Activated naive CD4-positive, alpha-beta T cell treated with anti-CD3 and anti-CD28 coated beads, Interleukin-2, amount 10 ng/mL, durations not matched to agents 7 days and 5 days (primary cell): ENCODE data around the gene AFF3.

Experiments used
- CTCF ChIA-PET: fragments of 350-600 bp; sonication (Branson Sonifier 250); formaldehyde crosslinking; loops from one replicate; lab custom pipeline; 2021; ENCODE audit warnings: antibody characterized with exemption; lab: Charles Lee
- DNase-seq: peaks from one replicate; pipeline ENCODE4 v3.0.0-alpha.2; 2020
- H3K27ac Mint-ChIP-seq: one replicate; pipeline ENCODE4 v1.8.0; 2021; ENCODE audit warnings: mild to moderate bottlenecking, moderate library complexity, mixed read lengths
- H3K27me3 Mint-ChIP-seq: one replicate; pipeline ENCODE4 v1.8.0; 2021; ENCODE audit warnings: mild to moderate bottlenecking, mixed read lengths
- H3K36me3 Mint-ChIP-seq: one replicate; pipeline ENCODE4 v1.8.0; 2021; ENCODE audit warnings: mixed read lengths
- H3K4me1 Mint-ChIP-seq: one replicate; pipeline ENCODE4 v1.8.0; 2021; ENCODE audit warnings: mixed read lengths
- H3K4me3 Mint-ChIP-seq: one replicate; pipeline ENCODE4 v1.8.0; 2021; ENCODE audit warnings: mild to moderate bottlenecking, moderate library complexity, mixed read lengths
- H3K9me3 Mint-ChIP-seq: one replicate; pipeline ENCODE4 v1.8.0; 2021; ENCODE audit warnings: mixed read lengths

AFF3 gene

DNA sequence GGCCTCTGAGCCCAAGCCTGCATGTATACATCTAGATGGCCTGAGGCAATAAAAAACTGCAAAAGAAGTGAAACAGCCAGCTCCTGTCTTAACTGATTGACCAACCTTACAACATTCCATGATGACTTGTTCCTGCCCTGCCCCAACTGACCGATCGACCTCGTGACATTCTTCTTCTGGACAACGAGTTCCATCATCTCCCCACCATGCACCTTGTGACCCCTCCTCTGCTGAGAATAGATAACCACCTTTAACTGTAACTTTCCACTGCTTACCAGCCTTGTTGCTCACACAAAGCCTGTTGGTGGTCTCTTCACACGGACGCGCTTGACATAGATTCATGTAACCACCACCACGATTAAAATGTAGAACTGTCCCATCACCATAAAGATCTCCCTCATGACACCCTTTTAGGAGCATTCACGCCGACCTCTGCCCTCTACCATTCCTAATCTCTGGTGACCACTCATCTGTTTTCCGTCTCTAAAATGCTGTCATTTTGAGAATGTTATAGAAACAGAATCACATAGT lies 532.5 kb downstream of the AFF3 start:
- Mint-ChIP-seq H3K9me3 (no peaks in the 10 kb centered on the region), H3K36me3 (no peaks in the 10 kb centered on the region), H3K27ac (no peak overlapping the region), H3K4me3 (no peak overlapping the region), H3K4me1 (no peaks in the 10 kb centered on the region), H3K27me3 (no peaks in the 10 kb centered on the region)
- no peak for DNase-seq
- CTCF ChIA-PET, result no interaction called here

DNA sequence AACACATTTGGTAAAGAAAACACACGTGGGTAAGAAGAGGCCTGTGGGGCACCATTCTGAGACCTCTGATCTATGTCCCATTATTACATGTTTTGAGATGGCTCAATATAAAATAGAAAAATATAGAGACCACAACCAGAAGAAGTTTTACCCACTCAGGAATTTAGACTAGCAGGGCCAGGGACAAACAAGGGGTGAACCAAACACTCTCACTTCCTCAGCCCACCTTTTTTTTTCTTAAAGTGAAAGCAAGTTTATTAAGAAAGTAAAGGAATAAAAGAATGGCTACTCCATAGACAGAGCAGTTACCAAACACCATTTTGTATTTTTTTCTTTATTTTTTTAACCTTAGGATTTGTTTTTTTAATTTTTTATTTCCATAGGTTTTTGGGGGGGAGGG lies 533.5 kb downstream of the AFF3 start:
- H3K27ac Mint-ChIP-seq, result no peak overlapping the region
- H3K36me3 Mint-ChIP-seq, result no peaks in the 10 kb centered on the region
- no peak for DNase-seq
- CTCF ChIA-PET, result no interaction called here
- no peaks in the 10 kb centered on the region for H3K4me1 Mint-ChIP-seq
- no peaks in the 10 kb centered on the region for H3K9me3 Mint-ChIP-seq
- H3K4me3 Mint-ChIP-seq, result no peak overlapping the region
- no peaks in the 10 kb centered on the region for H3K27me3 Mint-ChIP-seq

GRCh38 chr2:99607861-99608491 lies 534.4 kb downstream of the AFF3 start:
- no peaks in the 10 kb centered on the region for H3K4me1 Mint-ChIP-seq
- no peak overlapping the region for H3K27ac Mint-ChIP-seq
- CTCF ChIA-PET, result no interaction called here

DNA sequence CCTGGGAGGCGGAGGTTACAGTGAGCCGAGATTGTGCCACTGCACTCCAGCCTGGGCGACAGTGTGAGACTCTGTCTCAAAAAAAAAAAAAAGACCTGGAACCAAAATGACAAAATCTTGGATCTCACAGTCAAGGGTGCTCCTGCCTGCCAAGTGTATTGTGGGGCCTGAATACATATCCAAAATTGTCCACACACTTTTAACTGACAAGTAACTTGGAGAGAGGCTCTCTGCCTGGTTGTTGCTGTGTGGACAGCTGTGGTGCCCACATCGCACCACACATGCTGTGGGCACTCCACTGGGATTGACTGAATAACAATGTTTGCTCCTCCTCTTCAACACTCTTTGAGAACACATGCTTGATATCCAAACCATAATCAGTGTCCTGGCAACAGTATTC lies 534.9 kb downstream of the AFF3 start:
- CTCF ChIA-PET, result no interaction called here
- DNase-seq, result no peak
- Mint-ChIP-seq H3K4me3 (no peak overlapping the region), H3K9me3 (no peaks in the 10 kb centered on the region), H3K36me3 (no peaks in the 10 kb centered on the region), H3K4me1 (no peaks in the 10 kb centered on the region), H3K27me3 (no peaks in the 10 kb centered on the region), H3K27ac (no peak overlapping the region)

More at GRCh38 chr2:99607861-99608491, 534.4 kb downstream of the AFF3 start:
- Mint-ChIP-seq H3K9me3 (no peaks in the 10 kb centered on the region), H3K36me3 (no peaks in the 10 kb centered on the region), H3K4me3 (no peak overlapping the region), H3K27me3 (no peaks in the 10 kb centered on the region)
- no peak for DNase-seq

GRCh38 chr2:99605036-99605435 lies 537.4 kb downstream of the AFF3 start:
- Mint-ChIP-seq H3K4me3 (no peak overlapping the region), H3K36me3 (no peaks in the 10 kb centered on the region), H3K27ac (no peak overlapping the region), H3K9me3 (no peaks in the 10 kb centered on the region), H3K4me1 (no peaks in the 10 kb centered on the region), H3K27me3 (peaks cover 4% of the 10 kb centered on the region)
- CTCF ChIA-PET, result no interaction called here
- no peak for DNase-seq

DNA sequence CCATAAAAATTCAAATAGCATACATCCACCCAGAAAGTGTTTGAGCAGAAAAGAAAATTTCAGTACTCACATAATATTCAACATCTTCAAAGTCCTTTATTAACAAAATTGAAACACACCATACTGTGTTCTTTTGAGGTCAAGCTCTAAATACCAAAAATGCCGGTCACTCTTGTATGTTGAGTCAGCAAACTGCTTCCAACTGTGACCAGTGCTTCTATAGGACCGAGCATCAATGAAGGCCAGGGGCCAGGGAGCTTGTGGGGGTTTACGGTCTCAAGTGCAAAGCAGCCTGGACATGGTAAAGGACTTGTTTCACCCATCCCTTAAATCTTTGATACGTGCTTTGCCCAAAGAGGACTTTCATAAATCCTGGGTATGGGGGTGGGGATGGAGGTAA lies 539.9 kb downstream of the AFF3 start:
- Mint-ChIP-seq H3K27ac (no peak overlapping the region), H3K4me1 (no peaks in the 10 kb centered on the region), H3K27me3 (peaks cover 4% of the 10 kb centered on the region), H3K36me3 (no peaks in the 10 kb centered on the region), H3K9me3 (no peaks in the 10 kb centered on the region), H3K4me3 (no peak overlapping the region)
- DNase-seq, result no peak
- CTCF ChIA-PET, result no interaction called here

- no peak overlapping the region for H3K27ac Mint-ChIP-seq
Observed at GRCh38 chr2:99600981-99601651, 541.3 kb downstream of the AFF3 start.

GRCh38 chr2:99598441-99598840 lies 543.9 kb downstream of the AFF3 start:
- CTCF ChIA-PET, result no interaction called here
- no peaks in the 10 kb centered on the region for H3K4me1 Mint-ChIP-seq
- DNase-seq, result no peak
- H3K27ac Mint-ChIP-seq, result no peak overlapping the region
- H3K36me3 Mint-ChIP-seq, result no peaks in the 10 kb centered on the region
- no peak overlapping the region for H3K4me3 Mint-ChIP-seq
- no peaks in the 10 kb centered on the region for H3K9me3 Mint-ChIP-seq
- peaks cover 4% of the 10 kb centered on the region for H3K27me3 Mint-ChIP-seq

More at GRCh38 chr2:99600981-99601651, 541.3 kb downstream of the AFF3 start:
- Mint-ChIP-seq H3K9me3 (no peaks in the 10 kb centered on the region), H3K27me3 (peaks cover 4% of the 10 kb centered on the region), H3K36me3 (no peaks in the 10 kb centered on the region), H3K4me1 (no peaks in the 10 kb centered on the region), H3K4me3 (no peak overlapping the region)
- CTCF ChIA-PET, result no interaction called here
- no peak for DNase-seq

DNA sequence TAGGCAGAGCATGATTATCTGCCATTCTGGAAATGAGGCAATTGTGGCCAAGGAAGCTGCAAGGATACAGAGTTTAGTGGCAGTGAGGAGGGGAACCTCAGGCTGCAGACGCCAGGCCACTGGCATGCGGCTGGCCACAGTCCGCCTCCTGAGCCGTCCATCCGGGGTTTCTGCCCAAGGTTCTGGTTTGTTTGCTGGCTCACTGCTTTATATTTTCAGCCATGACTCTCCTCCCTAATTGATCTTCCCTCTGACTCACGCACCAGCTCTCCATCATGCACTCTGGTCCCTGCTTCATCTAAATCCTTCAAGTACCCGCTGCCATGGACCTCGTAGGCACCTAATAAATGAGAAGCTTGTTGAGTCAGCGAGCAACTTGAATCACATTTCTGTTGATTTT lies 544.8 kb downstream of the AFF3 start:
- H3K36me3 Mint-ChIP-seq, result no peaks in the 10 kb centered on the region
- no peak for DNase-seq
- H3K9me3 Mint-ChIP-seq, result no peaks in the 10 kb centered on the region
- H3K4me3 Mint-ChIP-seq, result no peak overlapping the region
- no peak overlapping the region for H3K27ac Mint-ChIP-seq
- CTCF ChIA-PET, result no interaction called here
- H3K4me1 Mint-ChIP-seq, result no peaks in the 10 kb centered on the region
- H3K27me3 Mint-ChIP-seq, result peaks cover 4% of the 10 kb centered on the region

- H3K36me3 Mint-ChIP-seq, result no peaks in the 10 kb centered on the region
- no peaks in the 10 kb centered on the region for H3K4me1 Mint-ChIP-seq
- H3K27me3 Mint-ChIP-seq, result no peaks in the 10 kb centered on the region
- H3K9me3 Mint-ChIP-seq, result no peaks in the 10 kb centered on the region
- no peak overlapping the region for H3K4me3 Mint-ChIP-seq
- no peak overlapping the region for H3K27ac Mint-ChIP-seq
- no peak for DNase-seq
- CTCF ChIA-PET, result no interaction called here
Observed at GRCh38 chr2:99595373-99595772, 547.0 kb downstream of the AFF3 start.

DNA sequence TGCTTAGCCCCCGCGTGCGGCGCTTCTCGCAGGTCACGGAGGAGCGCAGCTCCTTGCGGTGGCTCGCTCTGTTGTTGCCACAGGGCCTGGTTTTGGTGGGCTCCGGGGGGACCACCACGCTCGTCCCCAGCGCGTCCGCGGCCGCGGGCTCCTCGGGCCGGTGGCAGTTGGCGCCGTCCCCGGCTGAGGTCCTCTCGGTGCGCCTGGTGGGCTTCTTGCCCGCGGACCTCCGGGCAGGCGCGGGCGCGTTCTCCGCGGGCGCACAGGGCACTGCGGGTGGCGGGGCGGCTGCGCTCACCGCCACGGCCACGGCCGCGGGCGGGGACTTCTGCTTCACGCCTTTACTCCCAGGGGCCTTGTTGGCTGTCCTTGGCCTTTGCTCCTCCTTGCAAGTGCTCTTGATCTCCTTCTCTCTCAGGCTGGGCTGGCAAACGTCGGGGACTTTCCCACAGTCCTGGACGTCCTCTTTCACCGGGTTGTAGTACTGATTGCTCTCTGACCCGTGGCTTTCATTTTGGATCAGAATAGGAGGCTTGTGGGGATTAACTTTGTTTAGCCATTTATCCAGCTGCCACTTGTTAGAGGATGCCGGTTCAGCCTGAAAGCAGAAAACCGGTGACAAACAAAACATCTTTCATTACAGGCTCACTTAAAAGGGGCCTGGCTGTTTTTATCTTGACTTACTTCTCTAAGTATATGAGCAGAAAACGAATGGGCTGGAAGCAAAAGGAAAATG lies 548.5 kb downstream of the AFF3 start:
- CTCF ChIA-PET, result no interaction called here
- Mint-ChIP-seq H3K36me3 (no peaks in the 10 kb centered on the region), H3K9me3 (no peaks in the 10 kb centered on the region), H3K27ac (no peak overlapping the region), H3K4me3 (no peak overlapping the region), H3K4me1 (no peaks in the 10 kb centered on the region), H3K27me3 (no peaks in the 10 kb centered on the region)
- DNase-seq, result no peak

GRCh38 chr2:99576775-99577174 lies 565.6 kb downstream of the AFF3 start:
- H3K9me3 Mint-ChIP-seq, result no peaks in the 10 kb centered on the region
- H3K4me3 Mint-ChIP-seq, result no peak overlapping the region
- H3K4me1 Mint-ChIP-seq, result no peaks in the 10 kb centered on the region
- H3K27ac Mint-ChIP-seq, result no peak overlapping the region
- H3K27me3 Mint-ChIP-seq, result no peaks in the 10 kb centered on the region
- CTCF ChIA-PET, result no interaction called here
- no peaks in the 10 kb centered on the region for H3K36me3 Mint-ChIP-seq
- DNase-seq, result no peak

- CTCF ChIA-PET, result interaction anchor here (0.8 kb wide), 1 partner anchor 12 kb away, joined by 3 read pairs; no protein-coding TSS in a partner anchor
- H3K4me3 Mint-ChIP-seq, result no peak overlapping the region
- no peaks in the 10 kb centered on the region for H3K9me3 Mint-ChIP-seq
- no peaks in the 10 kb centered on the region for H3K36me3 Mint-ChIP-seq
- no peaks in the 10 kb centered on the region for H3K27me3 Mint-ChIP-seq
- no peak overlapping the region for H3K27ac Mint-ChIP-seq
- DNase-seq, result no peak
- no peaks in the 10 kb centered on the region for H3K4me1 Mint-ChIP-seq
Observed at GRCh38 chr2:99573634-99574251, 568.6 kb downstream of the AFF3 start.

GRCh38 chr2:99572373-99573164 lies 569.8 kb downstream of the AFF3 start:
- Mint-ChIP-seq H3K4me3 (no peak overlapping the region), H3K36me3 (peaks cover under 1% of the 10 kb centered on the region), H3K27ac (no peak overlapping the region), H3K4me1 (no peaks in the 10 kb centered on the region), H3K9me3 (no peaks in the 10 kb centered on the region), H3K27me3 (no peaks in the 10 kb centered on the region)
- CTCF ChIA-PET, result no interaction called here
- DNase-seq, result no peak
